Measurements from ENCODE around the gene MYD88. TPM values are rescaled to one million over a fixed set of nuclear protein-coding genes. Genes with fewer than 3 reads are reported as not detected.

The MYD88 gene
- total RNA-seq, 1 experiment from 2014 or later: 32.7 TPM

GRCh38 chr3:38118421-38119247 is 19.8 kb upstream of the MYD88 start:
- Histone ChIP-seq H3K4me1 (ENCODE audit: control insufficient read depth, insufficient read depth, low read length) (no peaks in the 10 kb centered on the region), H3K27me3 (ENCODE audit: control insufficient read depth, insufficient read depth, low read length) (no peaks in the 10 kb centered on the region), H3K4me3 (ENCODE audit: low read depth in 2 of 2, low read length in 2 of 2) (no peak overlapping the region), H3K36me3 (ENCODE audit: control insufficient read depth, insufficient read depth, low read length) (no peaks in the 10 kb centered on the region; the same call in 1 of the 2 replicates), H3K27ac (ENCODE audit: low read length) (no peak overlapping the region), H3K9me3 (ENCODE audit: control insufficient read depth, insufficient read depth, low read depth, low read length) (no peaks in the 10 kb centered on the region)
- POLR2A ChIA-PET: no interaction called here
- intact Hi-C loops (cut with micrococcal nuclease; ENCODE audit: unreplicated experiment): no loop called here
- BruUV-seq (replicated peaks): TSS peak; percentile 65
- in situ Hi-C loops (cut with HindIII; ENCODE audit: low pct_unique_long_range_greater_than_20kb, low sequenced_read_pairs): no loop called here
- 0 out of 2 replicates have a peak, but pooled peaks have one; percentile 2 for ATAC-seq
- TF ChIP-seq SIN3A (IDR thresholded peaks at IDR 0.05; ENCODE audit: borderline replicate concordance, insufficient read depth, low read depth, low read length): no peak
- no peak for DNase-seq (ENCODE audit: low read depth, low spot score)
- CTCF ChIA-PET: interaction anchor here (0.5 to 0.7 kb wide), 3 partner anchors 12 to 226 kb away, joined by 3 to 6 read pairs (median 3); no protein-coding TSS in a partner anchor

- Histone ChIP-seq H3K27ac (ENCODE audit: low read length) (no peak overlapping the region), H3K36me3 (ENCODE audit: control insufficient read depth, insufficient read depth, low read length) (no peaks in the 10 kb centered on the region; the same call in none of the 2 replicates), H3K4me3 (ENCODE audit: low read depth in 2 of 2, low read length in 2 of 2) (no peak overlapping the region), H3K9me3 (ENCODE audit: control insufficient read depth, insufficient read depth, low read depth, low read length) (no peaks in the 10 kb centered on the region), H3K27me3 (ENCODE audit: control insufficient read depth, insufficient read depth, low read length) (no peaks in the 10 kb centered on the region), H3K4me1 (ENCODE audit: control insufficient read depth, insufficient read depth, low read length) (no peaks in the 10 kb centered on the region)
- CTCF ChIA-PET: interaction anchor here (0.7 kb wide), 1 partner anchor 11 kb away, joined by 3 read pairs; no protein-coding TSS in a partner anchor
- no peak for DNase-seq (ENCODE audit: low read depth, low spot score)
- POLR2A ChIA-PET: interaction anchor here (0.7 kb wide), 1 partner anchor 9 kb away, joined by 6 read pairs; no protein-coding TSS in a partner anchor
- TF ChIP-seq CTCF (IDR thresholded peaks at IDR 0.05) (no peak), REST (IDR thresholded peaks at IDR 0.05; ENCODE audit: insufficient read depth in 1 of 2, low read depth in 2 of 2, low read length in 1 of 2) (no peak), SIN3A (IDR thresholded peaks at IDR 0.05; ENCODE audit: borderline replicate concordance, insufficient read depth, low read depth, low read length) (no peak), TCF7L2 (IDR thresholded peaks at IDR 0.05; ENCODE audit: low read depth, low read length) (no peak), POLR2AphosphoS5 (IDR thresholded peaks at IDR 0.05; ENCODE audit: low read depth, low read length) (no peak)
- intact Hi-C loops (cut with micrococcal nuclease; ENCODE audit: unreplicated experiment) (no loop called here), in situ Hi-C loops (cut with HindIII; ENCODE audit: low pct_unique_long_range_greater_than_20kb, low sequenced_read_pairs) (no loop called here)
- BruUV-seq (replicated peaks): no TSS peak
- ATAC-seq: no peak
These were observed 19.3 kb upstream of the MYD88 start for GRCh38 chr3:38119248-38119544.
